Stimulated activated CD8-positive, alpha-beta memory T cell treated with anti-CD3 and anti-CD28 coated beads, Interleukin-7, amount 100 ng/mL, for 24 hours (primary cell): ENCODE results near the gene LMAN2.
"Not testable (repeated sequence)": the region's sequence is repeated elsewhere in the genome, so short reads cannot be mapped to it uniquely, and the experiment has no call there.

Source experiments
- DNase-seq: peaks from one replicate; pipeline ENCODE4 v3.0.0-alpha.2; 2020; ENCODE audit warnings: low read depth

The LMAN2 gene

DNA sequence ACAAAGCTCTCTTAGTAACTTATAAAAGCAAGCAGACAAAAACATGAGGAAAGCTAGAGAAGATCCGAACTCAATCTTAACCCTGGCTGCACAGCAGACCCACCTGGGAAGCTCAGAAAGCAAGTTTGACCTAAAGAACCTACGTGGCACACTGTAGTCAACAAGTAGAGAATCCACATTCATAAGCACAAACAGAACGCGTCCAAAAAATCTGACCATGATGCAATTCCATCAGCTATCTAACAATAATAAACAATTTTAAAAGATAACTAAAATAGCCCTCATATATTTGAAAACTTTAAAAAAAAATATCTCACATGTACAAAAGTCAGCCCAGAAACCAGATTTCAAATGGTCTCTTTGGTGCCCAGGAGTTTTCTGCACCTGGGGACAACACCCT, 4.6 kb downstream of the LMAN2 start:
- no peak for DNase-seq

DNA sequence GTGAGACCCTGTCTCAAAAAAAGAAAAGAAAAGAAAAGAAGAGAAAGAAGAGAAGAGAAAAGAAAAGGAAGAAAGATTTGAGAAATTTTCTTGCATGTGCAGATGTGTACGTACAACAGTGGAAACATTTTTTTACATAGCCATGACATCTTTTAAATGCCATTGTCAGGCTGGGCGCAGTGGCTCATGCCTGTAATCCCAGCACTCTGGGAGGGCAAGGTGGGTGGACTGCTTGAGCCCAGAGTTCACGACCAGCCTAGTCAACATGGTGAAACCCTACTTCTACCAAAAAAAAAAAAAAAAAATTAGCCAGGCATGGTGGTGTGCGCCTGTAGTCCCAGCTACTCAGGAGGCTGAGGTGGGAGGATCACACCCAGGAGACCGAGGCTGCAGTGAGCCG, 6.6 kb downstream of the LMAN2 start:
- no peak for DNase-seq

GRCh38 chr5:177343777-177344176, 7.7 kb downstream of the LMAN2 start:
- no peak for DNase-seq

DNA sequence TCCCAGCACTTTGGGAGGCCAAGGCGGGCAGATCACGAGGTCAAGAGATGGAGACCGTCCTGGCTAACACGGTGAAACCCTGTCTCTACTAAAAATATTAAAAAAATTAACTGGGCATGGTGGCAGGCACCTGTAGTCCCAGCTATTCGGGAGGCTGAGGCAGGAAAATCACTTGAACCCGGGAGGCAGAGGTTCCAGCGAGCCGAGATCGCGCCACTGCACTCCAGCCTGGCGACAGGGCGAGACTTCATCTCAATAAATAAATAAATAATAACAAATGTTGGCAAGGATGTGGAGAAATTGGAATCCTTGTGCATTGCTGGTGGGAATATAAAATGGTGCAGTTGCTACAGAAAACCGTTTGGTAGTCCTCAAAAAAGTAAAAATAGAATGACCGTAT, 8.5 kb downstream of the LMAN2 start:
- not testable (repeated sequence) for DNase-seq

GRCh38 chr5:177339107-177339638, 12.3 kb downstream of the LMAN2 start:
- no peak for DNase-seq

DNA sequence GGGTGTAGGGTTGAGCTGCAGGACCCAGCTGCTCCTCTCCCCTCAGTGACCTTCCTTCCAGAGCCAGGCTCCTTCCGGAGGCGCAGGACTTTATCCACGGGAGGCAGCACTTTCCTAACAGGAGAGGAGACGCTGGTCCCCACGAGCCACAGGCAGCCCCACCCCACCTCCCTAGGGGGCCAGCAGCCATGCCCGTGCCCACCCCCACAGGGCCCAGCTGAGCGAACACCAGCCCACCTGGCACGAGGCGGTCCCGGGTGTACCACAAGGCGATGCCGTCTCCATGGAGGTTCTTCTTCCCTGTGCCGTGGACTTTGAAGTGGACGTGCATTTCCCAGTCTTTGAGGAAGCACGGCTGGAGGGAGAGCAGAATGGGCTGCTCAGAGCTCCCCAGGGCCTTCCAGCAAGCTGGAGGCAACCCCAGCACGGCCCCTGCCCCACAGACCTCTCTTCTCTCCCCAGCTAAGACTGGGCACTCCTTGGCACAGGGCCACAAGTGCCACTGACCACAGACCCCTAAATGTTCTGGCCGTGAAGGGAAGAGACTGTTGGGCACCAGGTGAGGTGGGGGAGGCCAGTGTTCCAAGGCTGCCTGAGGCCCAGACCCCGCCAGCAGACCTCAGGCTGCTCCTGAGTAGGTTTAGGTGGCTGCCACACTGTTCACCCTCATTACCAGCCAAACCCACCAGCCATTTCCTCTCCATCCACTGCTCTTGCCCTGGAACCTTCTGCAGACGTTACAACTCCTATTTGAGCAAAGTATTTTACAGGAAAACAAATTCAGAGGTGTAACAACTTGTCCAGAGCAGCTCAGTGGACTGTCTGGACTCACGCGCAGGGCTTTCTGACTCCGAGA, 13.0 kb downstream of the LMAN2 start:
- no peak for DNase-seq

GRCh38 chr5:177336603-177337494, 14.6 kb downstream of the LMAN2 start:
- DNase-seq, result no peak

- no peak for DNase-seq
Measured at GRCh38 chr5:177336112-177336511, 15.4 kb downstream of the LMAN2 start.

DNA sequence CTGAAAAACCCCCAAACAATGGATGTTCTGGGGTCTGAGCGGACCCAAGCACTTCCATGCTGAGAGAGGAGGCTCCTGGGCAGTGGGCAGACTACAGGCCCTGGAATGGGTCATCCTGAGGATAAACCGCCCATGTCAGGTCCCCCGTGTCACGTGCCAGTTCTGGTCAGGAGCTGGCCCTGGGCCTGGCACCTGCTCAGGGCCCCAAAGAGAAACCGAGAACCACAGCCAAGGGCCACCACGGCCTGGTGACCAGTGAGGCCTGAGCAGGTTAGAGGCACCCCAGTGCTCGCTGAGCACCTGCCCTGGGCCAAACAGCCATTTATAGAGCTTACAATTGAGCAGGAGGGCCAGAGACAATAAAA, 15.8 kb downstream of the LMAN2 start:
- DNase-seq, result no peak

- DNase-seq, result no peak
Measured at GRCh38 chr5:177334781-177335700, 16.4 kb downstream of the LMAN2 start.

DNA sequence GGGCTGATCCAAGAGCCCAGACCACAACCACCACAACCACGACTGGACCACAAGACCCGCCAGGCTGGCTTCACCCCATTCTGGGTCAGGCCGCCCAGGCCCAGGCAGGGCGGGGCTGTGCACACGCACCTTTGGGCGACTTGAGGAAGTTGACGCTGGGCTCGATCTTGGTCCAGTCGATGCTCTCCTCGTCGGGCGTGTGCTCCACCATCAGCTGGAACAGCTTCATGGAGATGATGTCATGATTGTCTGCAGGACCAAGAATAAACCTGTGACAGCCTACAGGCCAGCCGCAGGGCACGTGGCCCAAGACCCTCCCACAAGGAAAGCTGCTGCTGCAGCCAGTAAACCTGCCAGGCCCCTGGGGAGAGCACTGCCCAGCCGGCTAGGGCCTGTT, 17.3 kb downstream of the LMAN2 start:
- DNase-seq, result no peak

- no peak for DNase-seq
Measured at GRCh38 chr5:177333420-177334154, 17.9 kb downstream of the LMAN2 start.

DNA sequence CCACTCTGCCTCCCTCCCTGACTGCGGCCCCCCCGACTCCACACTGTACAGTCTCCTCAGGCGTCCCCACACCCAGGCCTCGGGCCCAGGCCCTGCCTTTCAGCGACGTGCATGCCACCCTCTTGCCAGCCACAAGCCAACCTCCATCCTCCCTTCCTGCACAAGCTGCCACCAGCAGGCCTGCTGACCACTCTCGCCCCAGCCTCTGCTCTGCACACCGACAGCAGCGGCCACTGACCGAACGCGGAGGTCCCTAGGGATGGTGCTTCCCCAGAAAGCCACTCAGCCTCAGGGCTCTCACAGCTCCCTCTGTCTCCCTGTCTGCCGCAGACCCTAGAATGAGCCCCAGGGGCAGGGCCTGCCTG, 18.6 kb downstream of the LMAN2 start:
- DNase-seq, result no peak

GRCh38 chr5:177332031-177332895, 19.2 kb downstream of the LMAN2 start:
- DNase-seq, result no peak

DNA sequence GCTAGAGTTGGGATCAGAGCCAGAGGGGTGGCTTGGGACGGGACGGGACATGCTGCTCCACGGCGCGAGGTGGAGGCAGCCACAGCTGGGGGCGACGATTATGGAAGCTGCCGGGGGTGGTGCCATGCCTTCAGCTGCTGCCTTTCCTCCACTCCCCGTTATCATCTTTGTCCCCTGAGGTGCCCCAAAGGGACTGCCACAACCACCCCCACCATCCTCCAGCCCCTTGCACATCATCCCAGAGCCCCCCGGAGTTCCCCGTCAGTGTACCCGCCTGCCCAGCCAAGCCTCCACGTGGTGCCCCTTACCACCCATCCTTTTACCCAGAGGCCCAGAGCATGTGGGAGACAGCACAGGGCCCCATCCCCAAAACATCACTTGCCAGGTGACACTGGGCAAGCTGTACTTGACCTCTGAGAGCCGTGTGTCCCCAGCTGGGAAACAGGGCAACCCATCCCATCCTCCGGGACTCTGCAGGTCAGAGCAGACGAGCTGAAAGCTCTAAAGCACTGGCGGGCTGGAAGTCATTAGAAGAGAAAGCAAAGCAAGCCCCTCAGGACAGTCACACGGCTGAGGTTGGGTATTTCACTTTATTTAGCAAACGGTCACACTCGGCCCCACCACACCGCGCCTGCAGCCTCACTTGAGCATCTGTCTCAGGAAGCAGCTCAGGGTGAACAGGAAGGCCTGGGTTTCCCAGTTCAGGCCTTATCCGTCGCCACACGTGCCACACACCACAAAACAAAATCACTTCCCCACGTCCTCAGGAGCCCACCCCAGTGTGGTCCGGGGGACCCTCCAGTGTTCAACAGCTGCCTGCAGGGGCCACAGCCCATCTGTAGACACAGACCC, 20.3 kb downstream of the LMAN2 start:
- no peak for DNase-seq

GRCh38 chr5:177329883-177330282, 21.6 kb downstream of the LMAN2 start:
- DNase-seq, result no peak

DNA sequence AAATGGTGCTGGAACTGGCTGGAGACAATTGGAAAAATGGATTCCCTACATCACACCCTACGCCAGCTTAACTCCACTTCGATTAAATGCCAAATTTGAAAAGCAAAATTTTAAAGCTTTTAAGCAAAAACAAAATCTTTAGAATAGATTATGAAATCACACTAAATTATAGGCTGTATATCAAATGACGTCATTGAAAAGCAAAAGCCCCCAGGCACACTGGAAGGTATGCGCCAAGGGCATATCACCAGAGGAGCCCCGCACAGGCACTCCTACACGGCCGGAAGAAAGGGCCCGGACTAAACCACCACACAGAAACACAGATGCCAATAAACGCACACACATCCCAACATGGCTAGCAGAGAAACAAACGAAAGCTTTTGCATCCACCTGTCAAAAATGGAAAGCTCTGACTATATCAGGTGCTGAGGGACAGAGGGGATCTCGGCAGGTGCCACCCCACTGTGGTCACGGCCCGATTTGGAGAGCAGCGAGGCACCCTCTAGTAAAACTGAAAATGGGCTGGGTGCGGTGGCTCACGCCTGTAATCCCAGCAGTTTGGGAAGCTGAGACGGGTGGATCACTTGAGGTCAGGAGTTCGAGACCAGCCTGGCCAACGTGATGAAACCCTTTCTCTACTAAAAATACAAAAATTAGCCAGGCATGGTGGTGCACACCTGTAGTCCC, 22.8 kb downstream of the LMAN2 start:
- DNase-seq, result no peak
